UCSD-AML1 (cell line): ENCODE measurements around the gene ZC3H12D.
"Not testable (repeated sequence)": the region's sequence is repeated elsewhere in the genome, so short reads cannot be mapped to it uniquely, and the experiment has no call there.

Experiments used
- DNase-seq: peaks from one replicate; lab custom pipeline; 2025; ENCODE audit not compliant: unreplicated experiment; lab: John Stamatoyannopoulos, UW

ZC3H12D gene

DNA sequence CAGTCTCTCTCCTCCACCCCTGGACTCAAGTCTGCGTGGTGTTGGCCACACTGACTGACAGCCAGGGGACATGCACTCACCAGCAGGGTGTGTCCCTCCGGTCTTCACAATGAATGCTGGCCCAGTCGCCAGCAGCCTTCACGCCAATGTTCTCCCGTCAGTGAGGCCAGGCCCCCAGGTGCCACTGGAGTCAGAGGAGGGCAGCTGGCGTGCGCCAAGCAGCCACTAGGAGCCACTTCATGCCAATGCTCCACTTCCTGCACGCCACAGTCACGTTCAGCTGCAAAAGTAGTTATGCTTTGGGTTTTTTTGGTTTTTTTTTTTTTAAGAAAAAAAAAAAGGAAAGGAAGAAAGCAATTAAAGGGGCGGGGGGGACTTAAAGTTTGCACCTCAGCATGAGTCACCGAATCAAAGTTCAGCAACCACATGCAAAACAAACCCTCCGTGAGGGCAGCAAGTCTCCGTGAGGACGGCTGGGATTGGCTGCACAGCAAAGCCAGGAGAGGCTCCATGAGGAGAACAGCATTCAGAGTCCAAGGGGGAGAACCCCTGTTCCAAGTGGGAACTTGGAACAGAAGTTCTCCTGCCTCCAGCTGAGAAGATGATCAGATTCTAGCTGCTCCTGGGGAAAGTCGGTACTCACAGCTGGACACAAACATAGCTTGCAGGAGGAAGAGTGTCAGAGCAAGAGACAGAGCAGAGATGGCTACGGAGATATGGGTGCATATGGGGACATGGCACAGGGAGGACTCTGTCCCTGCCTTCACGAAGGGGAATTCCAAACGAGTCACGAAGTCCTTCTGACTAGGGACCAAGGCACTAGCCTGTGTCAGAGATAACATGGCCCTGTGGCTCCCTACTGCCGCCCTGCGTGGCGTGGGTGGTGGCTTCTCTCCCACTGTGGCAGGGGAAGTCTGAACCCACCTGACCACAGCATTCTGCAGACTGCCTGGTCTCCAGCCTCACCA is at the start of gene ZC3H12D:
ZC3H12D (minus strand) TSS at position 282 of the 968 bp plus-strand sequence. CDS start 10,471 bp downstream, outside the sequence.
- peak; percentile 29 for DNase-seq

DNA sequence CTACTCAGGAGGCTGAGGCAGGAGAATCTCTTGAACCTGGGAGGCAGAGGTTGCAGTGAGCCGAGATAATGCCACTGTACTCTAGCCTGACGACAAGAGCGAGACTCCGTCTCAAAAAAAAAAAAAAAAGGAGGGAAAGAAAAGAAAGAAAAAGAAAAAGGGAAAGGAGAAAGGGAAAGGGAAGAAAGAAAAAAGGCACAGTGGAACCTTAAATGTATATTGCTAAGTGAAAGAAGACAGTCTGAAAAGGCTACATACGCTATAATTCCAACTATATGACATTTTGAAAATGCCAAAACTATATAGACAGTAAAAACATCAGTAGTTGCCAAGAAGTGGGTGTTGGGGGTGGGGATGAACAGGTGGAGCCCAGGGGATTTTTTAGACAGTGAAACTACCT is 44.8 kb upstream of the ZC3H12D start:
- DNase-seq: no peak

DNA sequence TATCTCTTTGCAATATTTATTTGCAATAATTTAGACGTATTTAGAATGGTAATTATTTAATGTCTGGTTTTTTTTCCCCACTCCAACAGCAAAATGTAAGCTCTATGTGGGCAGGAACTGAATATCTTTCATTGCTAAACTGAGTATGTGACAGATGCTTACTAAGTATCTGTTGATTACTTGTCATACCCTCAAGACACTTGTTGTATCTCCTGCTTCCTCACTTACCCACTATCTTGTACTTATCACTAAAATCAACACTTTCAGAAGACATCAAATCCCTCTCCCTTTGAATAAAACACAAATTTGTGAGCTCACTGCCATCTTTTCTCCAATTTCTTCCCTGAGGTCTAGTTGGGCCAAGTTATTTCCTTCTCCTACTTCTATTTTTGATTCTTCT is 30.7 kb upstream of the ZC3H12D start:
- DNase-seq: no peak

DNA sequence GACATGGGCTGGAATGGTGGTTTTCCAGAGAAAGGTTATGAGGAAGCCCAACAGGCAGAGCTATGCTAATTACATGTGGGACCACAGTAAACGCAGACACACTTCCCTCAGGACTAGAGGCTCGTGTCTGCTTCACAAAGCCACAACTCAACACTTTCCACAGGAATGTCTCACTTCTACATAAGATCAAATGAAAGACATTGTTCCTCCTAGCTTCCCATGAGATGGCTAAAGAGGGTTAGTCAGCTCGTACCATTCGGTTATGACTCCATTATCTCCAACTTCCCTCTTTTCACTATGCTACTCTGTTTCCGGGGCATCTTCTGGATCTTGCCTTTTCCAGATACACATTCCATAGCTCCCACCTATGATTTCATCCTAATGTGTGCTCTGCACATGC is 29.1 kb upstream of the ZC3H12D start:
- DNase-seq: no peak

DNA sequence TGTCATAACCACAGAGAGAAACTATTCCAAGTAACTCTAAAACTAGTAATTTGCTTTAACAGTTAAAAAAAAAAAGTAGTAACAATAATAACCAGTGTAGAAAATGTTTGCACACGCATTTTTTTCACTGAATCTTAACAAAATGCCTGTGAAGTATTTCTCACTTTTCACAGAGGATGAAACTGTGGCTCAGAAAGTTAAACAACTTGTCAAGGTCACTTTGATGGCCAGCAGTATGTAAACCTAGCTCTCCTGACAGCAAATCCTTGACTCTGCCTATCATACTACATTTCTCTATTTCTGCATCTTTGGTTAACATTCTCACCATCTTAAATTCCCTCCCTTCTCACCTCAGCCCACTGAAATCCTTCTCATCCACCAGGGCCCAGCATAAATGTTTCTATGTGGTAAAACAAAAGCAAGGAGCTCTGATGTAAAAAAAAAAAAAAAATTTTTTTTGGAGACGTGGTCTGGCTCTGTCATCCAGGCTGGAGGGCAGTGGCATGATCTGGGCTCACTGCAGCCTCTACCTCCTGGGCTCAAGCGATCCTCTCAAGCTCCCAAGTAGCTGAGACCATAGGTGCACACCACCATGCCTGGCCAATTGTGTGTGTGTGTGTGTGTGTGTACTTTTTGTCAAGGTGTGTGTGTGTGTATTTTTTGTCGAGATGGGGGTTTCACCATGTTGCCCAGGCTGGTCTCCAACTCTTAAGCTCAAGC is 26.1 kb upstream of the ZC3H12D start:
- no peak for DNase-seq

DNA sequence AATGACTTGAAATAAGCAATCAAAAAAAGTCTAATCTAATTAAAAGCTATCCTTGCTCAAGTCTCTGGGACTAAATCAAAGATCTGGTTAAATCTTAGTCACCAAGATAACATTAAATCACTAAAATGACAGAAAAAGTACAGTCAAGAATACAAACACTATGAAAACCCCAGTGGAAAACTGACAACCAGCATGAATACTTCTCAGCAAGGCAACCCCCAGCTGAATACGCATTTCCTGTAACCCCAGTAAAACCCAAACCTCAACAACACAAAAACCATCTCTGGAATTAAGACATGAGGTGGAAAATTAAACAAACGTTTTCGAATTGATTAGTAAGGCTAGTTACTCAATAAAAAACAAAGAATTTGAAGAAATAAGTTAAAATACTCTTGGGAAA is 23.7 kb upstream of the ZC3H12D start:
- DNase-seq: no peak

DNA sequence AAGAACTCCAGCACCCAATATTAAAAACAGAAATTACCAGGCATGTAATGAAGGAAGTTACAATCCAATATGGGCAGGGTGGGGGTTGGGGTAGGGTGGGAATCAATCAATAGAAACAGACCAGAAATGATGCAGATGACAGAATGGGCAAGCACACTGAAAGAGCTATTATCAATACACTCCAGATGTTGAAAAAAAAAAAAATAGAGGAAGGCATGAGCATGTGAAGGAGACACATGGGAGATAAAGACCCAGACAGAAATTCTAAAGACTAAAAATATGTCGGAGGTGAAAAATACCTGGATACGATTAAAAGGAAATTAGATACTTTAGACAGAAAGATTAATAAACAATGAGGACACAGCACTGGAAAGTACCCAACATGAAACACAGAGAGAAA is 19.1 kb upstream of the ZC3H12D start:
- DNase-seq: no peak

DNA sequence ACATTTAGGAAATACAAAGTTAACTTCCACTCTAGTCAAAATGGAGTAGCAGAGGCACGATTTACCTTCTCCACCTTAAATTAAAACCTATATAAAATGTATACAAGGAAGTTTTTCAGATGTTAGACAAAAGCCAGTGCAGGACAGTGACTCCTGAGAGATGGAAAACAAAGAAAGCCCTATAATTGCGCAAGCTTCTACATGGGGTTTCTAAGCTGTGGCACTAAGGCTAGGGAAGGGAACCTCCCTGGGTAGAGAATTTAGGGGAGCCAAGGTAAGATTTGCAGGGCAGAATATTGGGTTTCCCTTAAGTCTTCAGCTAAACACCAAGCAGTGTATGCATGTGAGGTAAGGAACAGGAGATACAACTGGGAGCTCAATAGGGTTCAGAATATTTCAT is 18.5 kb upstream of the ZC3H12D start:
- DNase-seq: no peak

DNA sequence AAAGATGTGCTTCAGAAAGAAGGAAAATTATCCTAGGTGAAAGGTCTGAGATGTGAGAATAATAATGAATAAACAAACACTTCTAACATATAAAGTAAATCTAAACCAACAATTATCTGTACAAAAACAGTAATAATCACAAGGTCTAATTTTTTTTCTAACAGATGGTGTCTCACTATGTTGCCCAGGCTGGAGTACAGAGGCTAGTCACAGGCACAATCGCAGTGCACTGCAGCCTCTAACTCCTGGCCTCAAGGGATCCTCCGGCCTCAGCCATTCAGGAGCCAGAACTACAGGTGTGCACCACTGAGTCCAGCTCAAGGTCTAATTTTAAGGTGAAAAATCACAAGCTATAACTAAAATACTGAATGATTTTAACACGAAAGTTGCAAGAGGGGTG is 17.0 kb upstream of the ZC3H12D start:
- no peak for DNase-seq

DNA sequence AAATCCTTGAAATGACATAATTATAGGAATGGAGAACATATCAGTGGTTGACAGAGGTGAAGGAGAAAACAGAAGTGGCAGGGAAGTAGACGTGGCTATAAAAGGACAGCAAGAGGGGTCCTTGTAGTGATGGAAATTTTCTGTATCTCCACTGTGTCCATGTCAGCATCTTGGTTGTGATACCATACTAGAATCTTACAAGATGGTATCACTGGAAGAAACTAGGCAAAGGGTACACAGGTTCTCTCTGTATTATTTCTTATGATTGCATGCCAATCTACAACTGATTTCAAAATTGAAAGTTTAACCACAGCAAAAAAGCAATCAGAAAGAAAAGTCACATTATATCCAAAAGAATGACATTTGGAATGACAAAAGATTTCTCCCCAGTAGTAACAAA is 16.4 kb upstream of the ZC3H12D start:
- no peak for DNase-seq

DNA sequence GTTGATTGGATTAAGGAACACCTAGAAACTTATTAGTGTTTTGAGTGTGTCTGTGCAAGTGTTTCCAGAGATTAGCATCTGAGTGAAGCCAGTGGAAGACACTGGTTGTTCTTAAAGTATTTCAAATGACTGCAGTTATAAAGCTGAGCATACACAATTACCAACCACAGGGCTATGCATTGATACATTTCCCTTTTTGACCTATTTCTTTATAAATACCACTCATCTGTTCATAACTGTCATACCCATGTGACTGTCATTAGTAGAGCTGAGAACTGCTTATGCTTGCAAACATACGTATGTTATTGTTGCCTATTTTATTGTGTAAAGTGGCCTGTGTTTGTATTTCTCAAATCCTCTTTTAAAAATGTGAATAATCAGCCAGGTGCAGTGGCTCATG is 15.3 kb upstream of the ZC3H12D start:
- no peak for DNase-seq

DNA sequence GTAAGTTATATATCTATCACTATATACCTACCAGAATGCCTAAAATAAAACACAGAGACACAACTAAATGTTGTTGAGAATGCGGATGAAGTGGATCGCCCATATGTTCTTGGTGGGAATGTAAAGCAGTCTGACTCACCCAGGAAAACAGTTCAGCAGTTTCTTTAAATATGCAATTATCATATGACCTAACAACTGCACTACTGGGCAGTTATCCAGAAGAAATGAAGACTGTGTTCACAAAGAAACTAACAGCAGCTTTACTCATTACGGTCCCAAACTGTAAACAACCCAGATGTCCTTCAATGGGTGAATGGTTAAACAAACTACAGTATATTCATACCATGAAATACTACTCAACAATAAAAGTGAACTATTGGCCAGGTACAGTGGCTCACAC is 14.3 kb upstream of the ZC3H12D start:
- DNase-seq: no peak

DNA sequence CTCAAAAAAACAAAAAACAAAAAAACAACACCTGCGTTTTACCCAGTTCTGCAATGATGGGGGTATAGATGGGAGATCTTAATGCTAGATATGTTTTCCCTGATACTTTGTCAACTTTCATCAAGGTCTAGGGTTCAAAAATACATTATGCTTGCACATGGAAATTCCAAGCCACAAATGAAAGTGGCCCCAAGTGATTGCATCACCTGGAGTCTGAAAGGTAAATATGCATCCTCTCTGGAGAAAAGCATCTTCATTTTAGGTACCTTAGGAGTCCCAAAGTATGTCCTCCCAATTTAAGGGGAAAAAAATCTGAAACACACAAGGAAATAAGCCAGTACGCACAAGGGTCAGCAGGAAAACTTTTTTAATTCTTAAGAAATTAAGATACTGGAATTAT is 12.6 kb upstream of the ZC3H12D start:
- no peak for DNase-seq

DNA sequence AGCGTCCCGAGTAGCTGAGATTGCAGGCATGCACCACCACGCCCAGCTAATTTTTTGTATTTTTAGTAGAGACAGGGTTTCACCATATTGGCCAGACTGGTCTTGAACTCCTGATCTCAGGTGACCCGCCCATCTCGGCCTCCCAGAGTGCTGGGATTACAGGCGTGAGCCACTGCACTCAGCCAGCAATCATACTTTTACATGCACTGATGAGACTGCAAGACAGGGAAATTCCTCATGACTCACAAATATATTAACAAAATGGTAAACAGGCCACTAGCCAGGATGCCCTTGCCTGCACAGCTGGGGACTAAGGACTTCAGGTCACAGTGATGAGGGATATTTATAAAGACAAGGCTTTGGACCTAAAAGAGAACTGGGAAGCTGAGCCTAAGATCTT is 11.8 kb upstream of the ZC3H12D start:
- not testable (repeated sequence) for DNase-seq

DNA sequence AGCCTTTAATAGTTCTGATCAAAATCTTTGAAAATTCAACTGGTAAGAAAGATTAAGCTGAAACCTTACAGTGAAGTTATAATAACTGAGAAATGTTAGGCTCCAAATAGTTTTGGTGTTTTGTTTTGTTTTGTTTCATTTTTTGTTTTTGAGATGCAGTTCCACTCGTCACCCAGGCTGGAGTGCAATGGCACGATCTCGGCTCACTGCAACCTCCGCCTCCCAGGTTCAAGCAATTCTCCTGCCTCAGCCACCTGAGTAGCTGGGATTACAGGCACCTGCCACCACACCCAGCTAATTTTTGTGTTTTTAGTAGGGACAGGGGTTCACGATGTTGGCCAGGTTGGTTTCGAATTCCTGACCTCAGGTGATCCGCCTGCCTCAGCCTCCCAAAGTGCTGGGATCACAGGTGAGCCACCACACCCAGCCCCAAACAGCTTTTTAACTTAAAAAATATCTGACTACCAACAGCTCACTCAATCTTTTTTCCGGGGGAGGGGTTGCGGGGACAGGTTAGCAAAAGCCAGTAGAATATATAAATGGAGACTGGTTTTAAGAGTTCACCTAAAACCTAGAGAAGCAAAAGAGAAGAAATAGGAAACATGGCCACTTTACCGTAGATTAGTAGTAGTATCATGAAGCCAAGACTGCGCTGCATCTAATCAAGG is 10.7 kb upstream of the ZC3H12D start:
- not testable (repeated sequence) for DNase-seq

DNA sequence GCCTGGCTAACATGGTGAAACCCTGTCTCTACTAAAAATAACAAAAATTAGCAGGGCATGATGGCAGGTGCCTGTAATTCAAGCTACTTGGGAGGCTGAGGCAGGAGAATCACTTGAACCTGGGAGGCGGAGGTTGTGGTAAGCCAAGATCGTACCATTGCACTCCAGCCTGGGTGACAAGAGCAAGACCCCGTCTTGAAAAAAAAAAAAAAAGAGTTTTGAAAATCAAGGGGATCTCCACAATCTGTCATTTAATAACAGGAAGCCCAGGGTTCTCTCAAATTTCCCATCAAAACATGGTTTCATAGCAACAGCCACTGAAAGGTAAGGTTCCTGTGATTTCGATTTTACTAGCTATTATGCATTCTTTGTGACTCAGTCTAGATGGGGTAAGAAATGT is 10.0 kb upstream of the ZC3H12D start:
- DNase-seq: not testable (repeated sequence)

DNA sequence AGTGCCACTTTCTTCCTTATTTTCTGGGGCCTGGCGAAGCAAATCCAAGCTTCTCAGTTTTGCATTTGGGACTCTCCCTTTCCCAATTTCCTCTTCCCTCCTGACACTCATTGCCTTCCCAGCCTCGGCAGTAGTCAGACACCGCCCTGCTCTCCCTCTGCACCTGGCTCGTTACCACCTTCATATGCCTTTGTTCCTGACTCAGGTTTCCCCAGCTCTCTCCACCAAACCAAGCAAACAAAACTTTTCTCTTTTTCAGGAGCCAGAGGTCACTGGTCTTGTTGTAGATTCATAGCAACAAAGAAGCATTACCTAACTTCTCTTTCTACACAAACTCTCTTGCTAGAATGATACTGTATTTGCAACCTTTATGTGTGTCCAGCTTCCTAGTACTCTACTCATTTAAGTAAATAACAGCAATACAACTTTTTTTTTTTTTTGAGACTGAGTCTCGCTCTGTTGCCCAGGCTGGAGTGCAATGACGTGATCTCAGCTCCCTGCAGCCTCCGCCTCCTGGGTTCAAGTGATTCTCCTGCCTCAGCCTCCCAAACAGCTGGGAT is 9.0 kb upstream of the ZC3H12D start:
- no peak for DNase-seq

DNA sequence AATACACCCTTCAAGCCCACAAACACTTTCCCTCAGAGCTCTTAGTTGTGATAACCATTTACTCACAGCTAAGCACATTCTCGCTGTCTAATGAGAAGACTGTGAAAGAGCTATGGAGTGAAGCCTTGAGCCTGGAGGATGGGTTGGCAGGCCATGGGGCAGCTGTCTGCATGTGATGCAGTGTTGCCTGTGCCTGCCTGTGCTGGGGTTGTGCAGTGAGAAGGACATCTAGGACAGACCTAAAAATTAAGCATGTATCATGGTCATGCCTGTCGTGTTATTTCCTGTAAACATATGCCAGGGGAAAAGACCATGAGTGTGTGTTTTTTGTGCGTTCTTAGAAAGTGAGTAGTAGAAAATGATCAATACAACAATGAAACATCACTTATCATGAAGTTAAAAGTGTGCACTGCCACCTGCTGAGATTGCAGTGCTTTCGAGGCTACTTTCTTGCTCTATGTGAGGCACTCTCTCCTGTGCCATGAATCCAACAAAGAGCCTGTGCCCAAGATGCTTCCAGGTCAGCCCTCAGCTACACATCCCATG is 8.1 kb upstream of the ZC3H12D start:
- DNase-seq: no peak

DNA sequence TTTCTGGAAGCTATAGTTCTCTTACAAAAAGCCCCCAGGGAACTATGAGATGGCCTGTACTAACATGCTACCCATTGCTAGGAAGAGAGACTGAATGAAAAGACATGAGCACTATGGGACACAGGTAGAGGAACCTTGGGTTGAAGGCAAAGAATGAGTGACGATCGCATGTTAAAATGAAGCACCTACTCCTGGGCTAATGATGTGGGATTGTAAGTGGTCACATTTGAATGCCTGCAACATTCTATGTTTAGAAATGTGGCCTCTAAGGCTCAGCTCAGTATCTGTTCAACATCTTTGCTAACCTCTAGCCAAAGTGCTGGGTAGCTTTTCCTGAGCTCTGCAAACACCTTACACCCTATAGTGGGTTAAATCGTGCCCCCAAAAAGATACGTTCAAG is 5.2 kb upstream of the ZC3H12D start:
- DNase-seq: no peak

DNA sequence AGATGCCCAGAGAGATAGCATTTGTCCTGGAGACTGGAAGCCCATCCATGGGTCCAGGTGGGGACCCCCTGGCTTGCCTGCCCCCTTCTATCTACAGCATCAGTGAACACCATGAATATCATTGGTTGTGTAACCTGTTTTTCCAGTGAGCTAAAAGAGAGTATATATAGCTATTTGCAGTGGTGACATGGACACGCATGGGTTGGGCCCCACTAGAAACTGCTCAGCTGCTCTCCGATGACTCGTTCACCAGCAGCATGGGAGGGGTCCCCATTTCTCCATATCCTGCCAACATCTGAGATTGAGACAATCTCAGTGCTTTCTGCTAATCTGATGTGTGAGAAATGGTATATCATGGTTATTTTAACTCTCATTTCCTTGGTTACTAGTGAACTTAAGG is 4.0 kb upstream of the ZC3H12D start:
- no peak for DNase-seq

DNA sequence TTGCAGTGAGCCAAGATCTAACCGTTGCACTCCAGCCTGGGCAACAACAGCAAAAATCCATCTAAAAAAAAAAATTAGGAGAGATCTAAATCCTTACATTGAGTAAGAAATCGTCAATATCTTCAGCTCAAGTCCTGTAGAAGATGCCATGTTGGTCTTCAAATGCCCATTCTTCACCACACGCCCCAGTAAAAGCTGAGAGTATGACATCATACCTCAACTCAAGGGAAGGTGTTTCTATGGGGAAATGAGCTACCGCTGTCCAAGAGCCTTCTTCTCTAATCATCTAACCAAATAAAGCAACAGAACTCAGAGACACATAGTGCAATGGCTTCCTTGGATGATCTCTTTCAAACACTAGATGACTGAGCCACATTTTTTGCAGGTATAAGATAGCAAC is 2.5 kb upstream of the ZC3H12D start:
- no peak for DNase-seq
